ENCODE measurements around the gene COBL.

The COBL gene

GRCh38 chr7:51307651-51308210 is 8.9 kb downstream of the COBL start:
- no peaks in the 10 kb centered on the region for H3K27me3 ChIP-seq (ENCODE audit: control insufficient read depth, insufficient read depth, low read length, poor library complexity, severe bottlenecking)
- H3K36me3 ChIP-seq (ENCODE audit: control insufficient read depth, insufficient read depth, low read length): no peaks in the 10 kb centered on the region
- no peak overlapping the region for H3K4me3 ChIP-seq (ENCODE audit: insufficient read depth, low read depth, low read length)
- H3K27ac ChIP-seq (ENCODE audit: insufficient read depth, low read depth, low read length, poor library complexity, severe bottlenecking): no peak overlapping the region
- peaks cover 5% of the 10 kb centered on the region for H3K4me1 ChIP-seq (ENCODE audit: control insufficient read depth, insufficient read depth, low read length)
- no peaks in the 10 kb centered on the region for H3K9me3 ChIP-seq (ENCODE audit: control insufficient read depth, low read length)
- 76 to 83% methylated on average over 8 of the region's 8 CpGs for WGBS, 2 experiments

- no peak overlapping the region for H3K27ac ChIP-seq (ENCODE audit: insufficient read depth, low read depth, low read length, poor library complexity, severe bottlenecking)
- no peak overlapping the region for H3K4me3 ChIP-seq (ENCODE audit: insufficient read depth, low read depth, low read length)
- no peaks in the 10 kb centered on the region for H3K27me3 ChIP-seq (ENCODE audit: control insufficient read depth, insufficient read depth, low read length, poor library complexity, severe bottlenecking)
- H3K9me3 ChIP-seq (ENCODE audit: control insufficient read depth, low read length): no peaks in the 10 kb centered on the region
- no peaks in the 10 kb centered on the region for H3K36me3 ChIP-seq (ENCODE audit: control insufficient read depth, insufficient read depth, low read length)
- WGBS, 2 experiments: 91 to 95% methylated on average over 9 of the region's 9 CpGs
- H3K4me1 ChIP-seq (ENCODE audit: control insufficient read depth, insufficient read depth, low read length): peaks cover 5% of the 10 kb centered on the region
These were observed 9.8 kb downstream of the COBL start for GRCh38 chr7:51306761-51307160.

- no peak overlapping the region for H3K27ac ChIP-seq (ENCODE audit: insufficient read depth, low read depth, low read length, poor library complexity, severe bottlenecking)
- no peaks in the 10 kb centered on the region for H3K36me3 ChIP-seq (ENCODE audit: control insufficient read depth, insufficient read depth, low read length)
- H3K4me3 ChIP-seq (ENCODE audit: insufficient read depth, low read depth, low read length): no peak overlapping the region
- H3K4me1 ChIP-seq (ENCODE audit: control insufficient read depth, insufficient read depth, low read length): no peaks in the 10 kb centered on the region
- WGBS, 2 experiments: 88 to 91% methylated on average over 6 of the region's 6 CpGs
- H3K27me3 ChIP-seq (ENCODE audit: control insufficient read depth, insufficient read depth, low read length, poor library complexity, severe bottlenecking): no peaks in the 10 kb centered on the region
- H3K9me3 ChIP-seq (ENCODE audit: control insufficient read depth, low read length): no peaks in the 10 kb centered on the region
These were observed 11.9 kb downstream of the COBL start for GRCh38 chr7:51304729-51305128.

- 87 to 89% methylated on average over 10 of the region's 10 CpGs for WGBS, 2 experiments
- Histone ChIP-seq H3K36me3 (ENCODE audit: control insufficient read depth, insufficient read depth, low read length) (no peaks in the 10 kb centered on the region), H3K27ac (ENCODE audit: insufficient read depth, low read depth, low read length, poor library complexity, severe bottlenecking) (no peak overlapping the region), H3K9me3 (ENCODE audit: control insufficient read depth, low read length) (no peaks in the 10 kb centered on the region), H3K27me3 (ENCODE audit: control insufficient read depth, insufficient read depth, low read length, poor library complexity, severe bottlenecking) (no peaks in the 10 kb centered on the region), H3K4me3 (ENCODE audit: insufficient read depth, low read depth, low read length) (no peak overlapping the region), H3K4me1 (ENCODE audit: control insufficient read depth, insufficient read depth, low read length) (no peaks in the 10 kb centered on the region)
These were observed 13.5 kb downstream of the COBL start for GRCh38 chr7:51303142-51303525.

GRCh38 chr7:51301806-51302205 is 14.8 kb downstream of the COBL start:
- Histone ChIP-seq H3K4me3 (ENCODE audit: insufficient read depth, low read depth, low read length) (no peak overlapping the region), H3K36me3 (ENCODE audit: control insufficient read depth, insufficient read depth, low read length) (no peaks in the 10 kb centered on the region), H3K27ac (ENCODE audit: insufficient read depth, low read depth, low read length, poor library complexity, severe bottlenecking) (no peak overlapping the region), H3K27me3 (ENCODE audit: control insufficient read depth, insufficient read depth, low read length, poor library complexity, severe bottlenecking) (no peaks in the 10 kb centered on the region), H3K9me3 (ENCODE audit: control insufficient read depth, low read length) (no peaks in the 10 kb centered on the region), H3K4me1 (ENCODE audit: control insufficient read depth, insufficient read depth, low read length) (no peaks in the 10 kb centered on the region)
- 80 to 83% methylated on average over 4 of the region's 4 CpGs for WGBS, 2 experiments

- Histone ChIP-seq H3K9me3 (ENCODE audit: control insufficient read depth, low read length) (no peaks in the 10 kb centered on the region), H3K4me3 (ENCODE audit: insufficient read depth, low read depth, low read length) (no peak overlapping the region), H3K27ac (ENCODE audit: insufficient read depth, low read depth, low read length, poor library complexity, severe bottlenecking) (no peak overlapping the region), H3K4me1 (ENCODE audit: control insufficient read depth, insufficient read depth, low read length) (no peaks in the 10 kb centered on the region), H3K27me3 (ENCODE audit: control insufficient read depth, insufficient read depth, low read length, poor library complexity, severe bottlenecking) (no peaks in the 10 kb centered on the region), H3K36me3 (ENCODE audit: control insufficient read depth, insufficient read depth, low read length) (no peaks in the 10 kb centered on the region)
- WGBS, 2 experiments: 94 to 95% methylated on average over 30 of the region's 30 CpGs
These were observed 15.6 kb downstream of the COBL start for GRCh38 chr7:51300762-51301674.

- Histone ChIP-seq H3K27me3 (ENCODE audit: control insufficient read depth, insufficient read depth, low read length, poor library complexity, severe bottlenecking) (no peaks in the 10 kb centered on the region), H3K27ac (ENCODE audit: insufficient read depth, low read depth, low read length, poor library complexity, severe bottlenecking) (no peak overlapping the region), H3K9me3 (ENCODE audit: control insufficient read depth, low read length) (no peaks in the 10 kb centered on the region), H3K4me1 (ENCODE audit: control insufficient read depth, insufficient read depth, low read length) (no peaks in the 10 kb centered on the region), H3K4me3 (ENCODE audit: insufficient read depth, low read depth, low read length) (no peak overlapping the region), H3K36me3 (ENCODE audit: control insufficient read depth, insufficient read depth, low read length) (no peaks in the 10 kb centered on the region)
- WGBS, 2 experiments: 92 to 94% methylated on average over 5 of the region's 5 CpGs
These were observed 17.0 kb downstream of the COBL start for GRCh38 chr7:51299391-51300133.

- 91 to 94% methylated on average over 5 of the region's 5 CpGs for WGBS, 2 experiments
- no peaks in the 10 kb centered on the region for H3K4me1 ChIP-seq (ENCODE audit: control insufficient read depth, insufficient read depth, low read length)
- H3K27ac ChIP-seq (ENCODE audit: insufficient read depth, low read depth, low read length, poor library complexity, severe bottlenecking): no peak overlapping the region
- no peaks in the 10 kb centered on the region for H3K9me3 ChIP-seq (ENCODE audit: control insufficient read depth, low read length)
- H3K4me3 ChIP-seq (ENCODE audit: insufficient read depth, low read depth, low read length): no peak overlapping the region
- no peaks in the 10 kb centered on the region for H3K36me3 ChIP-seq (ENCODE audit: control insufficient read depth, insufficient read depth, low read length)
- H3K27me3 ChIP-seq (ENCODE audit: control insufficient read depth, insufficient read depth, low read length, poor library complexity, severe bottlenecking): no peaks in the 10 kb centered on the region
These were observed 17.7 kb downstream of the COBL start for GRCh38 chr7:51298912-51299311.

GRCh38 chr7:51297986-51298385 is 18.6 kb downstream of the COBL start:
- whole genome bisulfite sequencing, 2 experiments: 90 to 96% methylated on average over 3 of the region's 3 CpGs
- Histone ChIP-seq H3K4me3 (ENCODE audit: insufficient read depth, low read depth, low read length) (no peak overlapping the region), H3K27me3 (ENCODE audit: control insufficient read depth, insufficient read depth, low read length, poor library complexity, severe bottlenecking) (no peaks in the 10 kb centered on the region), H3K36me3 (ENCODE audit: control insufficient read depth, insufficient read depth, low read length) (no peaks in the 10 kb centered on the region), H3K27ac (ENCODE audit: insufficient read depth, low read depth, low read length, poor library complexity, severe bottlenecking) (no peak overlapping the region), H3K4me1 (ENCODE audit: control insufficient read depth, insufficient read depth, low read length) (no peaks in the 10 kb centered on the region), H3K9me3 (ENCODE audit: control insufficient read depth, low read length) (no peaks in the 10 kb centered on the region)
